CD4-positive, alpha-beta T cell treated with Interleukin-17A for 4 hours (primary cell): ENCODE results near the gene PPT2.
"Not testable (repeated sequence)": the region's sequence is repeated elsewhere in the genome, so short reads cannot be mapped to it uniquely, and the experiment has no call there.

Experiments
- DNase-seq: peaks from one replicate; pipeline ENCODE4 v3.0.0-alpha.2; 2020; ENCODE audit warnings: mixed read lengths

PPT2 gene

DNA sequence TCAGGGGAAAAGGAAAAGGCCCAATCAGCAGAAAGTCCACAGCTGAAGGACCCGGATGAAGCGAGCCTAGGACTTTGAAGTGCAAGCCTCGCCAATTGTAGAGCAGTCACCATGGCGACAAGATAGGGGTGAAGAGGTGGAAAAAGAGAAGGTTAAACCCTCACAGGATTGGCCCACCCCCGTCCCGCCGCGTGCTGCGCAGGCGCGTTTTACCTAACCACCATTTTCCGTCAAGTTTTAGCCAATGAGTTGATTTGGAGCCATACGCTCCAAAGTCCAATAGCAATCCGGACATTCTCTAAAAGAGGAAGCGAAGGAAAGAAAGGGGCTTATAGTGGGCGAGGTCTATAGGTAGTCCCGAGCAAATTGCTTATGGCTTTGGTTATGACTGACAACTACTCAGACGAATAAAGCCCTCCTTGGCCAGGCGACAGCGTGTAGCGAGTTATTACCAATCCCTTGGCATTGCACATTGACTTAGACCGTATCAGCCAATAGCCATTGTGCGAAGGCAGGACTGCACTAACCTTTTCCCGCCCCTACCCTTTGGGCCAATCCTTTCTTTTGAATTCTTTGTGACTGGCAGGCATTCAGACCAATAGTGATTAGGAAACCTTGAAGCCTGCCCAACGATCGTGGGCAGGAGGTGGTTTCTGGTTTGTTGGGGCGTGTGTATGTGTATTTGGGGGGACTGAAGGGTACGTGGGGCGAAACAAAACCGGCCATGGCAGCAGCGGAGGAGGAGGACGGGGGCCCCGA is 24.0 kb downstream of the PPT2 start, which contains the start of gene RNF5:
Gene RNF5, plus strand, starts transcription at position 618 of the 759 bp plus-strand sequence. Its CDS starts 107 bp downstream, at position 725.
- peak; percentile 96 for DNase-seq

- DNase-seq = no peak
Observed at GRCh38 chr6:32178547-32179440, 24.9 kb downstream of the PPT2 start.

- no peak for DNase-seq
Observed at GRCh38 chr6:32179766-32180405, 25.9 kb downstream of the PPT2 start.

- no peak for DNase-seq
Observed at GRCh38 chr6:32181148-32181702, 27.3 kb downstream of the PPT2 start.

GRCh38 chr6:32181915-32182529 is 28.1 kb downstream of the PPT2 start:
- DNase-seq = no peak

- DNase-seq = no peak
Observed at GRCh38 chr6:32182555-32182981, 28.6 kb downstream of the PPT2 start.

DNA sequence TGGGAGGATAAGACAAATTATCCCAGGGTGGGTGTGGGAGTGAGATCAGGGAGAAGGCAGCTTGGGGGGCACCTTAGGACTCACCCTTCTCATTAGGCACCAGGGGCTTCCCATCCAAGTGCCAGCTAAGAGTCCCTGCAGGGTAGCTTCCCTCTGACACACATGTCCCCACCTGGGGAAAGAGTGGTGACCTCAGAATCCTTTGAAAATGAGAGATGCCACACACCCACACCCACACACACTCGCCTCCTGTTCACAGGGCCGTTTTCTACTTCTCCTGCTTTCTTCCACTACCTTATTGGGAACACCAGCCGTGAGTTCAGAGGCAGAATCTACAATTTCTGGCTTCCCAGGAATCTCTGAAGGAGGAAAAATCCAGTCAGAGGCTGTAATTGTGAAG is 29.1 kb downstream of the PPT2 start:
- no peak for DNase-seq

DNA sequence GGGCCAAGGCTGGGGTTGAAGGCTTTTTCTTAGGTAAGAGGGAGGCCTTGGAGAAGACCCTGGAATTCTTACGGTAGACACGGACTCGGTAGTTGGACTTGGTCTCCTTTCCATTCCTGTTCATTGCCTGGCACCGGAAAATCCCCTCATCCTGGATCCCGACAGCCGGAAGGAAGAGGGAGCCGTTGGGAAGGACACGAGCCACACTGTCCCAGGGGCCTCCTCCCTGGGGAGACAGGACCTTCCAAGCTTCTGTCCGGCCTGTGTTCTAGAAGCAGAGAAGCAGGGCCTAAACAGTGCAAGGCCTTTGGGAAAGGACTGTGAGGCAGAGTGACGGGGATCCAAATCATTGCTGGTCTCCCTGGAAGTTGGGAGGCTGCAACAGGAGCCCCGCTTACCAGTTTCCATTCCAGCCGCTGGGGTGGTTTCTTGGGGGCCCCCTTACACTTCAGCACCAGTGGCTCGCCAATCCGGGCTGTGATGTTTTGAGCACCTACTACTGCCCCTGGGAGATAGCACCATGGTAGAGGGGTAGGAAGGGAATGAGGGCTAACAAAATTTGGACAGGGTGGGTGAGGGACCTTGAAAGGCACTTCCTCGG is 29.6 kb downstream of the PPT2 start:
- DNase-seq = no peak

DNA sequence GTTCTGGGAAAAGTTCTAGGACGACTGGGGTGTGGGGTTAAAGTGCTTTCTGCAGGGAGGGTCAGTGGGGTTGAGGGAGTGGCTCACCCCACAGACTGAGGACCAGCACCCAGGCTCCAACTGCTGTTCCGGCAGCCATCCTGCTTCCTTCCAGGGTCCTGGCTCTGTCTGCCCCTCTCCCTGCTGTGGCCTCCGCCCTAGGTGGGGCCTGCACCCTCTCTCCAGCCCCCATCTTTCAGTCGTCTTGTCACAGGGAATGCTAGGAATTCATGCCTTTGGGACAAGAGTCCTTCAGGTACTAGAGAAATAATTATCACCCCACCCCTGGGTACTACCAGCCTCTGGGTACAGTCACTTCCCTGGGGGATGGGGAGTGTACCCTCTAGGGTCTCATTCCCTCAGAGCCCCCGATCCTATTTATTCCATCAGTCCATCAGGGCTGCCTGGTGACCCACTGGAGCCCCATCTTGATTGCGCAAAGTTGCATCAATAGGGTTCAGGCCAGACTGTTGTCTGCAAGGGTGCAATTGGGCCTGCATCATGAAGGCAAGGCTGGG is 30.2 kb downstream of the PPT2 start, which contains the start of gene AGER:
Gene AGER, minus strand, starts transcription at position 170 of the 557 bp plus-strand sequence. Its CDS starts 31 bp downstream, at position 139.
- DNase-seq = no peak

GRCh38 chr6:32185681-32186131 is 31.8 kb downstream of the PPT2 start:
- DNase-seq = peak; percentile 63

GRCh38 chr6:32186151-32186840 is 32.4 kb downstream of the PPT2 start:
- DNase-seq = not testable (repeated sequence)

DNA sequence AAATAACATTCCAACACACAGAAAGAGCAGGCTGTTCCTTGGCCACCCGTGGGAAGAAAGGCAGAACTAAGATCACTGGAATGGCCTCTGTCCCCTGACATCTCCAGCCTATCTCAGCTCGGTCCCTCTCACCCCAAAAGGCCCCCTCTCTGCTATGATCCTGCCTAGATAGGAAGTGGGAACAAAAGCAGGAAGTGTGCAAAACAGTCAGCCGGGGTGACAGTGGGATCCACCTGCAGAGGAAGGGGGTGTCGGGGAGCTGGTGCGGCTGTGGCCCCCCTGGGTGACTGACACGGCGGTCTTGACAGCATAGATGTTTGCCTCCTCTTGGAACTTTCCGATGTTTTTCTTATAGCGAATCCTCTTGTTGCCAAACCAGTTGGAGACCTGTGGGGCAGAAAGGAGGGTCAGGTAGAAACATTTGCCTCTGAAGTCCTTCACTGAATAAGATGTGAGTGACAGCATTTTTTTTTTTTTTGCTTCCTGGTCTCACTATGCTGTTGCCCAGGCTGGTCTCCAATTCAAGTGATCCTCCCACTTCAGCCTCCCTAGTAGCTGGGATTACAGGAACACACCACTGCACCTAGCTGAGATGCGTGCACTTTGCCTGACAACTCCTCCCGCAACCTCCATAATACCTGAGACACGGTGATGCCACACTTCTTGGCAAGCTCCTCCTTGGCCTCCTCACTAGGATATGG is 33.2 kb downstream of the PPT2 start:
- no peak for DNase-seq

GRCh38 chr6:32187725-32188380 is 33.9 kb downstream of the PPT2 start:
- DNase-seq = not testable (repeated sequence)

- no peak for DNase-seq
Observed at GRCh38 chr6:32188381-32189068, 34.6 kb downstream of the PPT2 start.

- no peak for DNase-seq
Observed at GRCh38 chr6:32189069-32189741, 35.3 kb downstream of the PPT2 start.

DNA sequence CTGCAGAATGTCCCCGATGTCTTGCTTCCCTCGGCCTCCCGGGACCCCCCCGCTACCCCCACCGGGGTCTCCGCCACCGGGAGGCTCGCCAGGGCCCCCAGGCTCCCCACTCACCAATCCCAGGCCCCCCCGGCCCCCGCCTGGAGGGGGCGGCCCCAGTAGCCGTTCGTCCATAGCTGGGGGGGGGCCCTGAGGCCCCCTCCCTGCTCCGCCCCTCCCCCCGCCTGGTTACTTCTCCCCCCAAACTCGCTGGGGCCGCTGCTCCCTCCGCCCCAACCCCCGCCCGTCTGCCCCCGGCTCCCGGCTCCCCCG is 35.8 kb downstream of the PPT2 start:
- DNase-seq = peak; percentile 38

GRCh38 chr6:32190054-32190851 is 36.3 kb downstream of the PPT2 start, which contains the start of gene PBX2:
Gene PBX2, minus strand, starts transcription at chr6:32190202. Its CDS starts 287 bp downstream, at chr6:32189915.
- peak; percentile 96 for DNase-seq
